Left ventricle myocardium inferior (tissue), 1 donor: ENCODE results near the gene GPC6. TPM values are rescaled to one million over a fixed set of nuclear protein-coding genes. Genes with fewer than 3 reads are reported as not detected.

Source experiments
- DNase-seq: peaks from one replicate; pipeline ENCODE4 v3.0.0-alpha.2; 2020
- H3K27ac ChIP-seq: fragments of 200-600 bp; replicated peaks from 2 replicates; pipeline ENCODE4 v1.8.0; 2021
- H3K27me3 ChIP-seq: fragments of 200-600 bp; 2 replicates; pipeline ENCODE4 v1.8.0; 2021; ENCODE audit warnings: low read depth
- H3K36me3 ChIP-seq: fragments of 200-600 bp; 2 replicates; pipeline ENCODE4 v1.8.0; 2021
- H3K4me1 ChIP-seq: fragments of 200-600 bp; 2 replicates; pipeline ENCODE4 v1.8.0; 2021
- H3K4me3 ChIP-seq: fragments of 200-600 bp; 2 replicates; pipeline ENCODE4 v1.8.0; 2021; ENCODE audit warnings: mild to moderate bottlenecking, moderate library complexity
- H3K9me3 ChIP-seq: fragments of 200-600 bp; replicated peaks from 2 replicates; pipeline ENCODE4 v1.8.0; 2021
- intact Hi-C: fragments of 100-400 bp; cut with micrococcal nuclease; formaldehyde crosslinking; loops from one replicate; pipeline ENCODE4 v1.11.0; 2022
- total RNA-seq: library from RNA; stranded (reverse); fragmentation: NEBNext Ultra II Directional; extraction: Animal tissue kit (Norgen Biotek cat#: 25700); gene quantifications from one replicate; pipeline ENCODE4 v1.2.1, GENCODE V29; 2021
- TF ChIP-seq, protein P1 (sequence below): fragments of 200-600 bp; IDR thresholded peaks from 2 replicates; pipeline ENCODE4 v1.8.0; 2021; ENCODE audit warnings: antibody characterized with exemption, mild to moderate bottlenecking, borderline replicate concordance
- donor health status: DM: no; HTN: yes; CAD: no; lungs with severe emphysema.

The GPC6 gene
- total RNA-seq, 1 donor from 2014 or later, result 1.8 TPM

DNA sequence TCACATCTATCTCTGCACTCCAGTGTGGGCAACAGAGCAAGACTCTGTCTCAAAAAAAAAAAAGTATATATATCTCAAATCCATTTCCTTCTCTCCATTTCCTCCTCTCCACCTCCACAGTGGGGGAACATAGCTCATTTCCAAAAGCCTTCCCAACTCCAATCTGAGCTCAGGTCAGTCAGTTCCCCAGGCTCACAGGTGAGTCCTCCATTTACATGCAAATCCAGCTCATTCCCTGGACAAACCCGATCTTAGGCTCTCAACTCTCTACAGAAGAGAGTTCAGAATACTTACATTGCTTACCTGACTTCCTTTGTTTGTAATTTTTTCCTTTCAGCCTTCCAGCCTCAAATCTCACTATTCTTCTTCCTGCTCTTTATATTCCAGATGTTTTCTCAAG lies 518.3 kb downstream of the GPC6 start:
- TF ChIP-seq, protein P1, sequence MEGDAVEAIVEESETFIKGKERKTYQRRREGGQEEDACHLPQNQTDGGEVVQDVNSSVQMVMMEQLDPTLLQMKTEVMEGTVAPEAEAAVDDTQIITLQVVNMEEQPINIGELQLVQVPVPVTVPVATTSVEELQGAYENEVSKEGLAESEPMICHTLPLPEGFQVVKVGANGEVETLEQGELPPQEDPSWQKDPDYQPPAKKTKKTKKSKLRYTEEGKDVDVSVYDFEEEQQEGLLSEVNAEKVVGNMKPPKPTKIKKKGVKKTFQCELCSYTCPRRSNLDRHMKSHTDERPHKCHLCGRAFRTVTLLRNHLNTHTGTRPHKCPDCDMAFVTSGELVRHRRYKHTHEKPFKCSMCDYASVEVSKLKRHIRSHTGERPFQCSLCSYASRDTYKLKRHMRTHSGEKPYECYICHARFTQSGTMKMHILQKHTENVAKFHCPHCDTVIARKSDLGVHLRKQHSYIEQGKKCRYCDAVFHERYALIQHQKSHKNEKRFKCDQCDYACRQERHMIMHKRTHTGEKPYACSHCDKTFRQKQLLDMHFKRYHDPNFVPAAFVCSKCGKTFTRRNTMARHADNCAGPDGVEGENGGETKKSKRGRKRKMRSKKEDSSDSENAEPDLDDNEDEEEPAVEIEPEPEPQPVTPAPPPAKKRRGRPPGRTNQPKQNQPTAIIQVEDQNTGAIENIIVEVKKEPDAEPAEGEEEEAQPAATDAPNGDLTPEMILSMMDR, result no peak
- intact Hi-C loops, result no loop called here

DNA sequence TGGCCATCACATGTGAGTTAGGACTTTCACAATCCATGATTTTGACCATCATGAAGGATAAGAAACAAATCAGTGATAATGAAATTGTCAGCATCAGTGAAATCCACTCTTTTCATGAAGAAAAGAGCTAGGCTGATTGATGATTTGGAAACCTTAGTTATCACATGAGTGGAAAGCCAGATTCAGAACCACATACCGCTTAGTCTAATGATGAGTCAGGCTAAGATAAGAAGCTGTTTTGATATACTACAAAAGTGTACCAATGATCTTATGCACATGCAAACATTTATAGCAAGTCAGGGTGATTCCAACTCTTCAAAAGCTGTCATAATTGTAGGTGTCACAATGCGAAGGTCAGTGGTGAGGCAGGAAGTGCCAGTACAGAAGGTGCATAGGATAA lies 519.3 kb downstream of the GPC6 start:
- intact Hi-C loops, result no loop called here
- TF ChIP-seq, protein P1, result no peak
- Histone ChIP-seq H3K36me3 (no peaks in the 10 kb centered on the region), H3K9me3 (no peaks in the 10 kb centered on the region), H3K27ac (no peak overlapping the region), H3K27me3 (no peaks in the 10 kb centered on the region), H3K4me3 (no peak overlapping the region), H3K4me1 (no peaks in the 10 kb centered on the region)
- DNase-seq, result no peak

More for the DNA sequence above, 518.3 kb downstream of the GPC6 start:
- Histone ChIP-seq H3K27ac (no peak overlapping the region), H3K9me3 (no peaks in the 10 kb centered on the region), H3K36me3 (no peaks in the 10 kb centered on the region), H3K4me3 (no peak overlapping the region), H3K4me1 (peaks cover 2% of the 10 kb centered on the region), H3K27me3 (no peaks in the 10 kb centered on the region)
- no peak for DNase-seq

DNA sequence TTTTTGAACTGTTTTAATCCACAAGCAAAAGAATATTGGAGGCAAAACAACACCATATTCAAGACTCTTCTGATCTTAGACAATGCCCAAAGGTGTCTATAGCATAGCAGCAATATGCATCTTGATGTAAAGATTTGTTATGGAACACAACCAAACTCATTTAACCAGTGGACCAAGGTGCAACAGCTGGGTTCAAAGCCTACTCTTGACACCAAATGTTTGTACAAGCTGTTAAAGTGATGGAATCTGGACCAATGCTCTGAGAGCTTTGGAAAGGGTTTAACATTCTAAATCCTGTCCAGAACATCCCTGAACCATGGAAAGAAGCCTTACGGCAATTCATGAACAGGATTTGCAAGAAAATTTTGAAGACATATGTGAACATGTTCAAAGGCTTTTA lies 520.0 kb downstream of the GPC6 start:
- TF ChIP-seq, protein P1, result no peak
- no peak overlapping the region for H3K4me3 ChIP-seq
- no peaks in the 10 kb centered on the region for H3K4me1 ChIP-seq
- H3K9me3 ChIP-seq, result no peaks in the 10 kb centered on the region
- no peak for DNase-seq
- no peaks in the 10 kb centered on the region for H3K27me3 ChIP-seq
- H3K36me3 ChIP-seq, result no peaks in the 10 kb centered on the region
- intact Hi-C loops, result no loop called here
- no peak overlapping the region for H3K27ac ChIP-seq

DNA sequence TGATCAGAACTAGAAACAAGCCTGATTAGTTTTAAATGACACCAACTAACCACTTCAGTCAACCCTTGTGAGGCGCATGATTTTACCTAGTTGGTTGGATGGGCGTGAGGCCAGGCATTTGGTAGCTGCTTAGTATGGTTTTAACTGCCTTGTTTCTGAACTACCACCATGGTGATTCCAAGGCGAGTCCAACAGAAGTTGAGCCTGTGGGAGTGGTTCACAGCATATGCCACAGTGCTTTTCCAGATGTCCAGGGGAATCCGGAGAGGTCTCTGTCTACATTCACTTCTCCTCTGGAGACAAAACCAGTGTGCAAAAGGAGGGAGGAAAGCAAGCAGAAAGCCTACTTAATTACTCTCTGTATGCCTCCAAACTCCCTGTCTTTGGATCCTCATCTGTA lies 524.1 kb downstream of the GPC6 start:
- H3K4me1 ChIP-seq, result no peaks in the 10 kb centered on the region
- H3K4me3 ChIP-seq, result no peak overlapping the region
- intact Hi-C loops, result no loop called here
- H3K27me3 ChIP-seq, result no peaks in the 10 kb centered on the region
- no peak for DNase-seq
- TF ChIP-seq, protein P1, result no peak
- no peaks in the 10 kb centered on the region for H3K9me3 ChIP-seq
- no peaks in the 10 kb centered on the region for H3K36me3 ChIP-seq
- H3K27ac ChIP-seq, result no peak overlapping the region

DNA sequence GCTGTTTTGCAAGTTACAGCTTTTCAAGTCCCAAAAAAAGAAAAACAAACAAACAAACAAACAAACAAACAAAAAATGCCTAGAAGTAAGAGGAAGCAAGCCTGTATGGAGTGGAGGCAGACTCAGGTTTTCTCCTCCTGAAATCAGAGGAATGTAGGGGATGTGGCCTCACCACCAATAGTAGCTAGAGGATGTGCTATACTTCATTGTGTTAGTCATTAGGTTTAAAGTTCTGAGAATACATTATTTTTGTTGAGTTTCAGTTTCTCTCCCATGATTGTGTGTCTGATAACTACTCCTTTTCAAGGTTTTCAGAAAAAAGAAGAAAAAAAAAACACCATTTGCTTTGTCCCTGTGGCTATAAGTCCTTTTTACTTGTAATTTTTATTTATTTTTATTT lies 524.5 kb downstream of the GPC6 start:
- intact Hi-C loops, result no loop called here
- no peaks in the 10 kb centered on the region for H3K4me1 ChIP-seq
- no peak overlapping the region for H3K27ac ChIP-seq
- no peaks in the 10 kb centered on the region for H3K27me3 ChIP-seq
- H3K4me3 ChIP-seq, result no peak overlapping the region
- no peak for DNase-seq
- TF ChIP-seq, protein P1, result no peak
- H3K9me3 ChIP-seq, result no peaks in the 10 kb centered on the region
- H3K36me3 ChIP-seq, result no peaks in the 10 kb centered on the region

DNA sequence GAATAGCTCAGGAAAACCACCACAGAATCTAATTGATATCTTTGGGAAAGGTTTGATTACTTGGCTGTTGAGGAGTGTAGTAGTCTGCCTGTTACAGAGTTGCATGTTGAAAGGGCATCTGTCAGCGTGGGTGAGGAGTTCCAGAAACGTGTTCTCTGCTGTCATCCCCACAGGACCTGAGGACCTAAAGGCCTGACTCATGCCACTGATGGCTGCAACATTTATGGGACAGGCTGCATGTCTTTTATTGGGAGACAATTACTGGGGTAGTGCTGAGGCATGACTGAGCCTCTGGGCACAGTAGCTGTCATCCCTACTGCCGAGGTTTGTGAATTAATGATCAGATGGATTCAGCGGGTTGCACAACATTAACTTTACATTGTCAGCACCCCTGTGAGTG lies 525.9 kb downstream of the GPC6 start:
- DNase-seq, result peak; percentile 12

More for the DNA sequence above, 525.9 kb downstream of the GPC6 start:
- TF ChIP-seq, protein P1, result no peak
- H3K4me3 ChIP-seq, result no peak overlapping the region
- no peak overlapping the region for H3K27ac ChIP-seq
- no peaks in the 10 kb centered on the region for H3K27me3 ChIP-seq
- H3K9me3 ChIP-seq, result no peaks in the 10 kb centered on the region
- no peaks in the 10 kb centered on the region for H3K36me3 ChIP-seq
- intact Hi-C loops, result no loop called here
- no peaks in the 10 kb centered on the region for H3K4me1 ChIP-seq
